H54 (cell line): ENCODE data around the gene QRICH1.

Experiments
- DNase-seq: peaks from one replicate; pipeline ENCODE4 v3.0.0; 2011; ENCODE audit warnings: low spot score, mixed read lengths; ENCODE audit not compliant: insufficient read length
- FAIRE-seq: peaks from 3 replicates; lab custom pipeline; 2011; peaks lifted over from hg19 to GRCh38; lab: Jason Lieb, UNC
- POLR2A ChIP-seq: IDR thresholded peaks from 2 replicates; pipeline ENCODE4 v1.6.1; 2011; ENCODE audit warnings: low read depth, mild to moderate bottlenecking, low read length

Gene QRICH1

DNA sequence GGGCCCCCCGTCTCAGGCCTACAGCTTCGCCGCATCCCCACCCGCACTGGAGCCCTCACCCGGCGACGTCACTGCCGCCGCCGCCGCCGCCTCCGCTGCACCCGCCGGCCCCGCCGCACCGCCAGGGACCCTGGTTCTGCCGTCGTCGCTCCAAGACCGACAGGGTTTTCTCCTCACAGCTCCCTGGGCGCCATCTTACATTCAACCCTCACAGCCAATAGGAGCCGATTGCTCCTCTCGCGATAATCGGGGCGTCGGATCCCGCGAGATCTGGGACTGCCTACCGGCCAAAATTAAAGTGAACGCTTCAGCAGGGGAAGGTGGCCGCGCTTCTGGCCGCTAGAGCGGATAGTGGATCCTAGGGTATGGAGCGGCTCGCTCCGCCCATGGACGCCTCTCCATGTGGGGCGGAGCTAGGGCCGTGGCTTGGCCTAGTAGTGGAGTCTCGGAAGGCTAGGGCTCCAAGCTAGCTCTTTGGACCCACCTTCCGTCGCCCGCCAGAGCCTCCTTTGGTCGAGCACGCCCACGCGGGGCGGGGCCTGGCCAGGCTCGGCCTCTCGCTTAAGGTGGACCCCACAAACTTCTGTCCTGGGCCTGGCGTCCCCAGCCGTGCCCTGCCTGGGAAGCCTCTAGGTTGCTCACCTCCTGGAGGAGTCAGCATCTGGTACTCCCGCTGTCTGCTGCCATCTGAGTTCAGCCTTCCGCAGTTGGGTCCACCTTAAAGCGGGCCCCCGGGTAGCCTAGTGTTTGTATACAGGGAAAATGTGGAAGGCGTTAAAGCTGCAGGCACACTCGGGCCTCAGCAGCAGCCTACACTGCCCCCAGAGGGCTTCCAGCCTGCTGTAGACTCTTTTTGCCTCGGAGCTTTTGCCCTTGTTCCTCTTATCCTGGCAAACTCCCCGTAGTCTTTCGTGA is at the start of gene QRICH1:
QRICH1 (minus strand) TSS at position 219 of the 915 bp plus-strand sequence. CDS start 17,054 bp downstream, outside the sequence.
- FAIRE-seq: peak; percentile 80
- peak; percentile 40 for TF ChIP-seq POLR2A

GRCh38 chr3:49140080-49140479 is 46.2 kb upstream of the QRICH1 start:
- DNase-seq (no peak), FAIRE-seq (no peak)
- no peak for TF ChIP-seq POLR2A

More for the DNA sequence above, at the start of gene QRICH1:
- DNase-seq: peak; percentile 82

DNA sequence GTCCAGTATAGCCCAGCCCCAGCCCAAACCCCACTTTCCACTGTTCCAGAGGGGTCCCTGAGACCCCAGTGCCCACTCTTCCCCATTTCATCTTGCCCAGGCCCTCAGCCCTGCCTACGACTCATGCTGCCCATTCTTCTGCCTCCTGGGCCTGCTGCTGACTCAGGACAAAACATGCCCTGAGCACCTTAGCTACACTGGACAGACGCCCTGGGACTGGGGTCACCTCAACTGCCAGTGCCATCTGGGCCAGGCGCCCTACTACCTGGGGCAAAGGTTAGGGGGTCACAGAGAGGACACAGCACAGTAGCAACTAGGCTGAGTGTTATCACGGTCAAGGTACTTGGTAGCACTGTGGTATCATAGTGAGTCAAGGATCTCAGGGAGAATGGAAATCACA is 41.6 kb upstream of the QRICH1 start:
- TF ChIP-seq POLR2A: no peak
- FAIRE-seq (no peak), DNase-seq (no peak)

DNA sequence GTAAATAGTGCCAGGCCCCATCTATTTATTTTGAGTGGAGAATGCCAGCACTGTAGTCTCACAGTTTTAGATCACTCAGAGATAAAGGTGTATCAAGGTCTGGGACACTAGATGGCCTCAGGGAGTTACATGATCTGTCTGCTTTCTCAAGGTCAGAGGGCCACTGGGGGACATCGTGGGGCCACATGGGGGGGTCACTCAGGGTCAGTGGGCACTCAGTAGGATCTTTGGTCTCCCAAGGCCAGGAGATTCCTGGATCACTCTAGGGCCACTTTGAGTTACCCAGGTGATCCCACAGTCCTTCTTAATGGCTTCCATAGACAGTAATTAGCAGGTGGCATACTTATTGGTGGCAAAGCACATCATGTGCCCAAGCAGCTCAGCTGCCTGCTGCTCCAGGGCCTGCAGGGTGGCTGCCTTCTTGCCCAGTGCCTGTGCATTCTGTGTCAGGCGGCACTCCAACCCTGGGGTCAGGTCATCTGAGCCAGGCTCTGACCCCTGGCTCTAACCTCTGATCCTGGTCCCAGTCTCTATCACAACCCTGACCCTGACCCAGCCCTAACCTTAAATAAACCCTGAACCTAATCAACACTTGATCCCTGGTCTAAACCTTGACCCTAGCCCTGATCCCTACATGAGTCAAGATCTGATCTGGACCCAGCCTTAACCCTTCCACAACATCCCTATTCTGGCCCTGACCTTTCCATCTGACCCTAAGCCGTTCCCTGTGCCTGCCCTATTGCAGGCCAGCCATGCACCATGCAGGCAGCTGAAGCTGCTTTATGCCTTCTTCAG is 40.8 kb upstream of the QRICH1 start:
- no peak for TF ChIP-seq POLR2A
- FAIRE-seq: no peak
- no peak for DNase-seq

- DNase-seq: peak; percentile 91
Measured at GRCh38 chr3:49133226-49133951, 39.5 kb upstream of the QRICH1 start.

DNA sequence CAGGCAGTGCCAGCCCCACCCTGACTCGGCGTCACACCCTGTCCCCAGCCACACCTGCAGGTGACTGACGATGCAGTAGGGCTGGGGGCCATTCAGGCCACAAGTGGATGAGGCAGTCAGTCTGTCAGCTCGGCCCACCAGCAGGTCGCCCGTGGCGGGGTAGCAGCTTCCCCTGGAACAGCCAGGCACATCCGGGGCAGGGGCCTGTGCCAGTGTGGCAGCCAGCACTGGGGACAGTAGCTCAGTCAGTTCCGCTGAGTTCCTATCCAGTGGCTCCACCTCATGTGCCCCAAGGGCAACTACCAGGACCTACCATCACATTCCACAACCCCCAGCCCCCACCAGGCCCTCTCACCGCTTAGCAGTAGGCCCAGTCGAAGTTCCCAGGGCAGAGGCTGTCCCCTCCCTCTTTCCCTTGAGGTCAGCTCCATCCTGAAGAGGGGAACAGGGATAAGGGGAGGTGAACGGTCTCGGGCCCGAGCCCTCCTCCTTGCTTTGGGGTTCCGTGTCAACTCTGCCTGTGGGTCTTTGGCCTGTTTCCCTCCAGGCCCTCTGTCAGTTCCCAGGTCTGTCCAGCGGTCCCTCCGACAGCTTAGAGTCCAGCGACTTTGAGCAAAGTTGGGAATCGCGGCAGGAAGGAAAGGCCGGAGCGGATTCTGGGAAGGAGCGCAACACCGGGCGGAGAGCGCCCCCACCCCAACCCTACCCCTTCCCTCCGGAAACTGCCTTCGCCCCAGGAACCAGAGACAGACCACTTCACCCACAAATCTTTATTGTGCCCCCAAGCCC is 38.8 kb upstream of the QRICH1 start, which contains the start of gene LAMB2:
LAMB2 (minus strand) TSS at position 614 of the 789 bp plus-strand sequence; CDS start at position 431, 183 bp downstream.
- TF ChIP-seq POLR2A: peak; percentile 65
- DNase-seq (peak; percentile 80), FAIRE-seq (no peak)

More at GRCh38 chr3:49133226-49133951, 39.5 kb upstream of the QRICH1 start:
- no peak for FAIRE-seq
- peak; percentile 44; the same call in 1 of the 2 replicates for TF ChIP-seq POLR2A

DNA sequence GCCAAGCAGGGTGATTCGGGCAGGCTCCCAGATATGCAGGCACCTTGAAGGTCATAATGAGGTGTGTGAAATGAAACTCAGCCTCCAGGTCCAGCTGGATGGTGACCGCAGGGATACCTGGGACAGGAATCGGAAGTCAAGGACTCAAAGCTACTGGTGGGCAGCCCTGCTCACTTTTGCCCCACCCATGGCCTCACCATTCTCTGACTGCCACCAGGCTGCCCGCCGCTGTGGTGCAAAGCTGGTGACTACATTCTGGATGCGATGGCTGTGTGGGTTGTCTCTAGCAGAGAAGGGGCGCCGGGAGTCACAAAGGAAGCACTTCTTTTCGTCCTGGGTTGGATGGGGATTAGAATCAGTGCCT is 38.2 kb upstream of the QRICH1 start:
- DNase-seq (no peak), FAIRE-seq (no peak)
- no peak for TF ChIP-seq POLR2A

GRCh38 chr3:49131576-49131975 is 37.7 kb upstream of the QRICH1 start:
- no peak for FAIRE-seq
- TF ChIP-seq POLR2A: no peak

DNA sequence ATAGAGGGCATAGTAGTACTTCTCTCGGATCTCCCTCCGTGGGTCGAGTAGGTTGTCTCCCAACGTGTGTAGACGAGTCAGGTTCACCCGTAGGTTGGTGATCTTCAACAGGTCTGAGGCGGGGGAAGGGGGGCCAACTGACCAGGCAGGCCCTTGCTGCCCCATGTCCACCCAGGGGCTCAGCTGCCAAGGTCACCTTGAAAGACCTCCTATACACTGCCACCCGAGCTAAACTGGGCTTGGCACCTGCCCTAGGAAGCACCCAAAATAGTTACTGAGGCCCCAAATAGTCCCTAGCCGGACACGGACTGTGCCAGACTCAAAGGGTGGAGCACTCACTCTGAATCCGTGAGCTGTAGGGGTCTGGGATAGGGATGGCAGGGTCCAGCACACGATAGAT is 37.2 kb upstream of the QRICH1 start:
- no peak for FAIRE-seq
- DNase-seq: no peak
- TF ChIP-seq POLR2A: no peak

More at GRCh38 chr3:49131576-49131975, 37.7 kb upstream of the QRICH1 start:
- DNase-seq: no peak

GRCh38 chr3:49124991-49125670 is 31.3 kb upstream of the QRICH1 start:
- TF ChIP-seq POLR2A: no peak
- FAIRE-seq (no peak), DNase-seq (no peak)

DNA sequence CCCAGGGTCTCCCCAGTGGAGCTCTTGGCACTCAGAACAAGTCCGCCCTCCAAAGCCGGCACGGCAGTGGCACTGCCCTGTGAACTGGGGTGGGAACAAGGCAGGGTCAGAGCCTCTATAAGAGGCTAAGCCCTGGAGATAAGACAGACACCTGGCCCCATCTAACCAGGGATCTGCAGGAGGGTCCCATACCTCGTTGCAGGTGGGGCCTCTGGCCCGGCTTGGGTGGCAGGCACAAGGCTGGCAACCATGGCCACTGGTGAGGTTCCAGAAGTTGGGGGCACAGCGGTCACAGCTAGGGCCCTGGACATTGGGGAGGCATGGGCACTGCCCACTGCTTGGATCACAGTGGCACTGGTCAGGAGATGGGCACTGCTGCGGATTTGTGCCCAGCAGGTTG is 30.3 kb upstream of the QRICH1 start:
- TF ChIP-seq POLR2A: no peak
- FAIRE-seq (no peak), DNase-seq (no peak)

- no peak for FAIRE-seq
- TF ChIP-seq POLR2A: no peak
- DNase-seq: no peak
Measured at GRCh38 chr3:49123687-49124086, 29.8 kb upstream of the QRICH1 start.
